ENCODE results near the gene MTO1.
"Not testable (repeated sequence)": the region's sequence is repeated elsewhere in the genome, so short reads cannot be mapped to it uniquely, and the experiment has no call there.

DNA sequence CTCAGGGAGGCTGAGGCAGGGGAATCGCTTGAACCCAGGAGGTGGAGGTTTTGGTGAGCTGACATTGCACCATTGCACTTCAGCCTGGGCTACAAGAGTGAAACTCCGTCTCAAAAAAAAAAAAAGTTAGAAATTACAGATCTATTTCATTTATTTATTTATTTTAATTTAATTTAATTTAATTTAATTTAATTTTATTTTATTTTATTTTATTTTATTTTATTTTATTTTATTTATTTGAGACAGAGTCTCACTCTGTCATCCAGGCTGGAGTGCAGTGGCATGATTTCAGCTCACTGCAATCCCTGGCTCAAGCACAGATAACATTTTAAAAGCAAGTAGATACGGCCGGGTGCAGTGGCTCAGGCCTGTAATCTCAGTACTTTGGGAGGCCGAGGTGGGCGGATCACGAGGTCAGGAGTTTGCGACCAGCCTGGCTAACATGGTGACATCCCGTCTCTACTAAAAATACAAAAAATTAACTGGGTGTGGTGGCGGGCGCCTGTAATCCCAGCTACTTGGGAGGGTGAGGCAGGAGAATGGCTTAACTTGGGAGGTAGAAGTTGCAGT is 93.9 kb downstream of the MTO1 start:
- not testable (repeated sequence) for TF ChIP-seq EZH2 (IDR thresholded peaks at IDR 0.05; ENCODE audit: low read depth, unreplicated experiment); NANOG (IDR thresholded peaks at IDR 0.05; ENCODE audit: borderline replicate concordance)
- TF ChIP-seq, protein P1, sequence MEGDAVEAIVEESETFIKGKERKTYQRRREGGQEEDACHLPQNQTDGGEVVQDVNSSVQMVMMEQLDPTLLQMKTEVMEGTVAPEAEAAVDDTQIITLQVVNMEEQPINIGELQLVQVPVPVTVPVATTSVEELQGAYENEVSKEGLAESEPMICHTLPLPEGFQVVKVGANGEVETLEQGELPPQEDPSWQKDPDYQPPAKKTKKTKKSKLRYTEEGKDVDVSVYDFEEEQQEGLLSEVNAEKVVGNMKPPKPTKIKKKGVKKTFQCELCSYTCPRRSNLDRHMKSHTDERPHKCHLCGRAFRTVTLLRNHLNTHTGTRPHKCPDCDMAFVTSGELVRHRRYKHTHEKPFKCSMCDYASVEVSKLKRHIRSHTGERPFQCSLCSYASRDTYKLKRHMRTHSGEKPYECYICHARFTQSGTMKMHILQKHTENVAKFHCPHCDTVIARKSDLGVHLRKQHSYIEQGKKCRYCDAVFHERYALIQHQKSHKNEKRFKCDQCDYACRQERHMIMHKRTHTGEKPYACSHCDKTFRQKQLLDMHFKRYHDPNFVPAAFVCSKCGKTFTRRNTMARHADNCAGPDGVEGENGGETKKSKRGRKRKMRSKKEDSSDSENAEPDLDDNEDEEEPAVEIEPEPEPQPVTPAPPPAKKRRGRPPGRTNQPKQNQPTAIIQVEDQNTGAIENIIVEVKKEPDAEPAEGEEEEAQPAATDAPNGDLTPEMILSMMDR (conservative IDR thresholded peaks at IDR 0.05; ENCODE audit: low read depth in 2 of 2): not testable (repeated sequence)
